OCI-LY1 (cell line): ENCODE results near the gene GALNT14.

Source experiments
- CTCF ChIP-seq: fragments of 200-600 bp; sonication (generic), shearing (Covaris generic); IDR thresholded peaks from 2 replicates; pipeline ENCODE4 v1.5.1; 2017; ENCODE audit warnings: mild to moderate bottlenecking, antibody characterized with exemption, low read length, moderate library complexity, mixed read lengths
- EZH2 ChIP-seq: fragments of 200-600 bp; sonication (generic), shearing (Covaris generic); IDR thresholded peaks from 2 replicates; pipeline ENCODE4 v1.8.0; 2017; ENCODE audit warnings: borderline replicate concordance, mixed run types, mild to moderate bottlenecking, antibody characterized with exemption, low read length, moderate library complexity, mixed read lengths

DNA sequence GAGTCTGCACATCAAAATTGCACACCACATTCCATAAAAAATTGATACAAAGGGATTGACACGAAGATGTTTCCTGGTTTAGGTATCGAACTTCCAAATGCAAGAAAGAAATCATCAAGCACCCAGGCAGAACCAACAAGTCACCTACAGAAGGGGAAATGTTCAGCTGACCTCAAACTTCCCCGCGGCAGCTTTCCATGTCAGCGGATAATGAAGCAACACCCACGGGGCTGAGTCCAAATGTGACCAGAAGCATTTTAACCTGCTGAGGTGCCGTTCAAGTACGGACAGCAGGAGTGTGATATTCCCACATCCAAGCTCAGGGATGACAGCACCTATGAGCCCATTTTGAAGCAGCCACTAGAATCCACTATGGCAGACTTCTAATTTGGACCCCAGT lies 124.9 kb downstream of the GALNT14 start:
- TF ChIP-seq CTCF (no peak), EZH2 (no peak)
